Measurements from ENCODE around the gene ZIK1. TPM values are rescaled to one million over a fixed set of nuclear protein-coding genes. Genes with fewer than 3 reads are reported as not detected.

The ZIK1 gene
- total and polyA plus RNA-seq, 2 experiments from 2014 or later = 10.3 to 40.5 TPM

GRCh38 chr19:57566396-57567265 lies 17.3 kb upstream of the ZIK1 start:
- Mint-ChIP-seq H3K36me3 (ENCODE audit: low read depth) (peaks cover 56% of the 10 kb centered on the region), H3K27ac (no peak overlapping the region), H3K4me3 (no peak overlapping the region), H3K4me1 (no peaks in the 10 kb centered on the region), H3K9me3 (peaks cover 98% of the 10 kb centered on the region), H3K27me3 (ENCODE audit: insufficient read depth, low read depth, poor library complexity) (peaks cover 4% of the 10 kb centered on the region)
- ATAC-seq (no peak), DNase-seq (ENCODE audit: low spot score) (peak; percentile 60)
- Histone ChIP-seq H3K4me3 (no peak overlapping the region), H3K36me3 (ENCODE audit: insufficient read depth) (peaks cover 8% of the 10 kb centered on the region), H3K4me1 (ENCODE audit: insufficient read depth) (no peaks in the 10 kb centered on the region), H3K79me2 (replicated peaks; ENCODE audit: insufficient read depth) (no peaks in the 10 kb centered on the region), H3F3A (replicated peaks; ENCODE audit: low read depth) (no peaks in the 10 kb centered on the region), H3K27ac (ENCODE audit: low read depth) (no peak overlapping the region), H3K9me2 (ENCODE audit: insufficient read depth) (no peaks in the 10 kb centered on the region), H3K27me3 (ENCODE audit: insufficient read depth) (no peaks in the 10 kb centered on the region), H4K20me1 (replicated peaks; ENCODE audit: insufficient read depth) (no peaks in the 10 kb centered on the region), H2AFZ (no peak overlapping the region), H3K4me2 (no peak overlapping the region)
- TF ChIP-seq ZNF331 (CRISPR knock-in tag; IDR thresholded peaks at IDR 0.05; ENCODE audit: low read depth) = no peak
- no peak for TF ChIP-seq POLR2AphosphoS5 (IDR thresholded peaks at IDR 0.05; ENCODE audit: low read depth)
- TF ChIP-seq ETS1 (IDR thresholded peaks at IDR 0.05) = no peak
- TF ChIP-seq CREB1 (CRISPR knock-in tag; IDR thresholded peaks at IDR 0.05; ENCODE audit: low read depth) = no peak
- TF ChIP-seq NANOG (IDR thresholded peaks at IDR 0.05; ENCODE audit: borderline replicate concordance) = no peak
- TF ChIP-seq ZNF114 (CRISPR knock-in tag; IDR thresholded peaks at IDR 0.05) = no peak
- TF ChIP-seq EZH2phosphoT487 (IDR thresholded peaks at IDR 0.05; ENCODE audit: unreplicated experiment) = no peak
- TF ChIP-seq STAT1 (IDR thresholded peaks at IDR 0.05; ENCODE audit: unreplicated experiment) = no peak
- no peak for TF ChIP-seq ZNF462 (CRISPR knock-in tag; IDR thresholded peaks at IDR 0.05)

Measured in GM23338 (cell line).